Large intestine (tissue), 3 donors: ENCODE results near the gene SSR2. TPM values are rescaled to one million over a fixed set of nuclear protein-coding genes. Genes with fewer than 3 reads are reported as not detected.

ENCODE experiments used
- DNase-seq, 2 donors: peaks; one replicate each; pipeline versions ENCODE4 v3.0.0 to v3.0.0-alpha.2; 2013
- H3K27ac ChIP-seq: one replicate; pipeline ENCODE4 v1.5.1; 2013; ENCODE audit warnings: low read length
- H3K27me3 ChIP-seq: 2 replicates; pipeline ENCODE4 v1.6.1; 2013; ENCODE audit warnings: low read length; ENCODE audit not compliant: control insufficient read depth, insufficient read depth
- H3K36me3 ChIP-seq: 2 replicates; pipeline ENCODE4 v1.6.1; 2013; ENCODE audit warnings: low read length; ENCODE audit not compliant: control insufficient read depth, insufficient read depth
- H3K4me1 ChIP-seq: one replicate; pipeline ENCODE4 v1.6.1; 2013; ENCODE audit warnings: low read length; ENCODE audit not compliant: control insufficient read depth, insufficient read depth
- H3K4me3 ChIP-seq: one replicate; pipeline ENCODE4 v1.5.1; 2013; ENCODE audit warnings: low read length
- H3K9me3 ChIP-seq: one replicate; pipeline ENCODE4 v1.6.1; 2013; ENCODE audit warnings: mild to moderate bottlenecking, low read depth, low read length, moderate library complexity; ENCODE audit not compliant: control insufficient read depth
- WGBS: methylation state at CpG from one replicate; pipeline ENCODE4 v1.1.5; 2013; ENCODE audit warnings: low lambda C conversion rate; ENCODE audit not compliant: insufficient coverage; 5-methylcytosine and 5-hydroxymethylcytosine counted together
- polyA plus RNA-seq: library from polyadenylated mRNA; unstranded; fragments of 120-200 nt; gene quantifications from one replicate; pipeline ENCODE4 v1.2.1, GENCODE V29; 2013

The SSR2 gene
- polyA plus RNA-seq, 1 donor, result 281 TPM

DNA sequence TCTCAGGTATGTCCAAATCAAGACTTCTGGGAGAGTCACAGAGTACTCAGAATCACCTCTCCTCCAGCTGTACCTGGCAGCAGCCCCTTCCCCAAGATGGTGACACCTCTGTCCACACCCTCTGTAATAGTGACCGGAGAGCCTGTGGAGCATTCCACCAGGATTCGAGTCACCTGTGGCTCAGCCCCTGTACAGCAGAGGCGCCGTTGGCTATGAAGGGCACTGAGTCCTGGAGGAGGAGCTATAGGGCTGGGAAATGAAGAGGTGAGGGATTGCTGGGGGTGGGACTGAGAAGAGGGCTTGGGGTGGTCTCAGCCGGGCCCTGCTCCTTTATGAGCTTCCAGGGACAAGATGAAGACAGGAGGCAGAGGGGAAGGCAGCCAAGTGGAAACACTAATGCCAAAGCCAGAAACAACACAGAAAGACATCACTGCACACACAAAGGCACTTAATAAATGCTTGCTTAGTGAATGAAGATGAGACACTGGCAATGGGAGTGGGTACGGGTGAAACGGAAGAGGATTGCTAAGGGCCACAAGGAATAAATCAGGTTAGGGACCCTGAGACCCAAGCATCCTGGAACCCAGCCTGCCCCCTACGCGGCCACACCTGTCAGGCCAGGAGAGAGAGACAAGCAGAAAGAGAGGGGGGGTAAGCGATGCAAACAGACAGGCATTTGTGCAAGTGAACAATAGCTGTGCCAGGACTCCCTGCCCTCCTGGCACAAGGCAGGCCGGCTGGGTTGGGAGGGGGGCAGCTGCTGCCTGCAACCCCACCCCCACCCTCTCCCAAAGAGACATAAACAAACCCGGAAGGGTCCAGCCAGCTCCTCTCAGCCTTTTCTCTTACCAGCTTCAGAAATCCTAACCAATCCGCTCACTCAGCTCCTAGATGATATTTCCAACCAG is 46.3 kb downstream of the SSR2 start:
- no CpG with 5 or more reads among the region's 13 CpGs for WGBS
- Histone ChIP-seq H3K4me3 (no peak overlapping the region), H3K27ac (peak overlapping the region; percentile 23), H3K4me1 (peaks cover 42% of the 10 kb centered on the region), H3K9me3 (no peaks in the 10 kb centered on the region), H3K36me3 (peaks cover 21% of the 10 kb centered on the region), H3K27me3 (no peaks in the 10 kb centered on the region)
- DNase-seq, result no peak

DNA sequence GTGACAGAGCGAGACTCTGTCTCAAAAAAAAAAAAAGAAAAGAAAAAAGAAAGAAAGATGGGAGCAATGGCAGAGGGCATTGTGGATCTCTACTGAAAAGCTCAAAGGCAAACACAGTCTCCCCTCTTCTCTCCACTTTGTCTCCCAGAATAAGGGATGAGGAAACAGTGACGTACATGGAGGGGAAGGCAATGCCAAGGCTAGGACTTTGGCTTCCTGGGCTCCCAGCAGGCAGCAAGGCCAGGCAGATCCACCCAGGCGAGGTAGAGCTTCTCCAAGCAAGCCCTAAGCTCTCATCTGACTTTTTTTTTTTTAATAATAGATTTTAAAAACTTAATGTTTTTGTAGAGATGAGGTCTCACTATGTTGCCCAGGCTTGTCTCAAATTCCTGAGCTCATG is 47.0 kb downstream of the SSR2 start:
- Histone ChIP-seq H3K27me3 (no peaks in the 10 kb centered on the region), H3K27ac (no peak overlapping the region), H3K36me3 (peaks cover 27% of the 10 kb centered on the region), H3K4me1 (peaks cover 40% of the 10 kb centered on the region), H3K4me3 (no peak overlapping the region), H3K9me3 (no peaks in the 10 kb centered on the region)
- no peak for DNase-seq
- WGBS, result no CpG with 5 or more reads among the region's 3 CpGs

DNA sequence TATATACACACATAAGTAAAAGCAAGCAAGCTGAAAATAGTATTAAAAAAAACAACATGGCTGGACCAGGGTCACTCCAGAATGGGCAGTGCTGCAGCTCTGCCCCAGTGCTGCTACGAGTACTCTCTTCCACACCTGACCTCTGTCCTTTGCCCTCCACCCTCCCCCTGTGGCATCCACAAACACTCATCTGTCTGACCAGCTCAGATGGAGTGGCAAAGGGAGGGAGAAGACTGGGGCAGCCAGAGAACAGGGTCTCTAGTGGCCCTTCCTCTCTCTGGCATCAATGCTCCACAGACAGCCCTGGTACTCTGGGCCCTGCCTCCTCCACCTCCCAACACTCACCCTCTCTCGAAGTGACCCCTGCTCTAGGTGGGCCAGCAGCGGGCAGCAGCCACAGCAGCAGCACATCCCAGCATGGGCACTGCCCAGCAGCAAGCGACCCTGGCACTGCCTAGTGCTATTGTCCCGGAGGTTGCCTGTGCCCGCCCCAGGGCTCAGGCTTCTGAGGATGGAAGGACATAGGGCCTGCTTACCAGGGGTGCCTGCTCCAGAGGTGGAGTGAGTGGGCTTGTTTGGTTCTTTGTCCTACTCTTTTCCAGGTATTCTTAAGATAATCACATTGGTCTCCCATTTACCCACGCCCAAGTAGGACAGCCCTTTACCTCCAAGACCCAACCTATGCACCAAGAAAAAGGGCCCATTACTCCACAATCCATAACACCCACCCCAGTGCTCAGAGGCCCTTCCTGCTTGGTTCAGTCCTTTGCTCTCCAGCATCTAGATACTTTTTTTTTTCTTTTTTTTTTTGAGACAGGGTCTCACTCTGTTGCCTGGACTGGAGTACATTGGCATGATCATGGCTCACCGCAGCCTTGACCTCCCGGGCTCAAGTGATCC is 48.6 kb downstream of the SSR2 start:
- Histone ChIP-seq H3K27me3 (no peaks in the 10 kb centered on the region), H3K9me3 (no peaks in the 10 kb centered on the region), H3K4me3 (no peak overlapping the region), H3K36me3 (peaks cover 43% of the 10 kb centered on the region), H3K27ac (no peak overlapping the region), H3K4me1 (peaks cover 45% of the 10 kb centered on the region)
- no peak for DNase-seq
- WGBS, result no CpG with 5 or more reads among the region's 9 CpGs

DNA sequence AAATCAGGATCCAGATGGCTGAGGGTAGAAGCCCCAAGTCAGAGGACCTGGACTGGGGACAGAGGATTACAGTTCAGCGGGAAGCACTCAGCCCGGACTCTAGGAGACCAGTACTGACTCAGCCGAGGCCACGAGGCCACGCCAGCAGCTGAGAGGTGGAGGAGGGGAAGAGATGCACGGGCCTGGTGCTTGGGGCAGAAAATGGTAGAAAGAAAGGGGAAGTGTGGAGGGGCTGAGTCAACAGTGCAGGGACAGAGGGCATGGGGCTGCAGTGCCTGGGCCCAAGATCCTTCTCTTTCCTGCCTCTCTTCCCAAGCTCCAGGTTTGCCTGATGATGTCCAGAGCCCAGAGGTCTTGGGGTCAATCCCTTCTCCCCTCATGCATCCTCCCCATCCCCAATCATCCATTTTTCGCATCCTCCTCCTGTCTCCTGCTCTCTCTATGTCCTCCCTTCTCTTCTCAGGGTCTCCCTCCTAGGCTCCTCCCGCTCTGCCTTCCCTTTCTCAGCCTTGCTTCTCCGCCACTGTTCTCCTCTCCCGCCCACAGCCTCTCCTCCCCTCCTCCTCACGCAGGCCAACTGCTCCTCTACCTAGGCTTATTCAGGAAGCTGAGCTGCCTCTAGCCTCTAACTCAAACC is 50.1 kb downstream of the SSR2 start:
- H3K4me3 ChIP-seq, result no peak overlapping the region
- no peak overlapping the region for H3K27ac ChIP-seq
- peaks cover 36% of the 10 kb centered on the region for H3K4me1 ChIP-seq
- H3K27me3 ChIP-seq, result no peaks in the 10 kb centered on the region
- DNase-seq, result peak in 1 of 2 donors; percentile 12
- WGBS, result 92% methylated on average over 5 of the region's 11 CpGs
- H3K36me3 ChIP-seq, result peaks cover 56% of the 10 kb centered on the region
- no peaks in the 10 kb centered on the region for H3K9me3 ChIP-seq

DNA sequence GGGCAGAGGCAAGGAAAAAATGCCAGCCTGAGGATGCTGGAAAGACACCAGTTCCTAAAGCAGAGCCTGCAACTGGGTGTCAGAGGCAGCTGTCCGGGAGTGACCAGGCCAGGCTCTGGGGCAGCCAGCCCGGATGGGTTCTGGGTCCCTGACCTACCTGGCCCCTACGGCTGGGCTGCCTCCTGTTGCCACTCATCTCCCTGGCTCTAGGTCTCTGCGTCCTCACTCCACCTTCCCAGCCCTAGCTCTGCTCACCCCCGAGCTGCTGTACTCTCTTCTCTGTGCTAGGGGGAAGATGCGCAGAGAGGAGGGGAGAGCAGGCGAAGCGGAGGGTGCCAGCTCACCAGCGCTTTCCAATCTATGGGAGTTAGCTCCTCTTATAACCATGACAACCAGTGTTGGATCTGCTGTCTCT is 51.4 kb downstream of the SSR2 start:
- peaks cover 69% of the 10 kb centered on the region for H3K36me3 ChIP-seq

DNA sequence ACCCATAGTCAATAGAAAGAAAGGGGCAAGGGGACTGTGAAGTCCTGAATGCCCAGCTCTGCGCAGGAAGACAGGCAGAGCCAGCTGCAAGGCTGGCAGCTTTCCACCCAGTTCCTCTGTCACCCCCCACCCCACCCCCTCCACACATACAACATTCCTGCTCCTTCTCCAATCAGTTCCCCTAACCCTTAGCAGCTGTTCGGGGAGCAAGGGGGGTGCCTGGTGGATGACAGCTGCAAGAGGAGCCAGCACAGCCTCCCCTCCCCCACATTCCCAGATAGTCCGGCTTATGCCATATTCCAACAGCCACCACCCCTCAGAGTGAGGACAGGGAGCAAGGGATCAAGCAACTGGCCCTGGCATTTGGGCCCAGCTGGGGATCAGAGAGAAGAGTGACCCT is 52.1 kb downstream of the SSR2 start:
- Histone ChIP-seq H3K27ac (no peak overlapping the region), H3K36me3 (peaks cover 72% of the 10 kb centered on the region), H3K4me3 (no peak overlapping the region), H3K4me1 (peaks cover 24% of the 10 kb centered on the region), H3K9me3 (no peaks in the 10 kb centered on the region), H3K27me3 (no peaks in the 10 kb centered on the region)
- DNase-seq, result peak in 1 of 2 donors; percentile 27
- no CpG with 5 or more reads among the region's 3 CpGs for WGBS

More for the DNA sequence above, 51.4 kb downstream of the SSR2 start:
- no CpG with 5 or more reads among the region's 9 CpGs for WGBS
- Histone ChIP-seq H3K9me3 (no peaks in the 10 kb centered on the region), H3K27ac (no peak overlapping the region), H3K4me3 (no peak overlapping the region), H3K4me1 (peaks cover 24% of the 10 kb centered on the region), H3K27me3 (no peaks in the 10 kb centered on the region)
- DNase-seq, result no peak

DNA sequence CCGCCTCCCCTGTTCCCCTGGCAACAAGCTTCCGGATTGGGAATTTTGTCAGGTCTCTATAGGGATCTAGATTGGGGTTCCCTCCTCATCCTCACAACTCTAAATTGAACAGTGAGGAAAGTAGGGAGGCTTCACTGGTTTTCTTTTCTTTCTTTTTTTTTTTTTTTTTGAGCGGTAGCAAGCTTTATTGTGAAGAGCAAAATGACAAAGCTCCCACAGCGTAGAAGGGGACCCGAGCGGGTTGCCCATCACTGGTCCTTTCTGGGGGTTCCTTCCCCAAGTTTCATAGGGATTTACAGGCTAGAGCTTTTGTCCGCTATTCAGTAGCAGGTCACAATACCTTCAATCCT is 52.7 kb downstream of the SSR2 start:
- no peaks in the 10 kb centered on the region for H3K9me3 ChIP-seq
- no CpG with 5 or more reads among the region's 7 CpGs for WGBS
- no peak overlapping the region for H3K27ac ChIP-seq
- peak in 1 of 2 donors; percentile 2 for DNase-seq
- H3K36me3 ChIP-seq, result peaks cover 75% of the 10 kb centered on the region
- H3K4me1 ChIP-seq, result peaks cover 24% of the 10 kb centered on the region
- H3K4me3 ChIP-seq, result no peak overlapping the region
- H3K27me3 ChIP-seq, result no peaks in the 10 kb centered on the region

DNA sequence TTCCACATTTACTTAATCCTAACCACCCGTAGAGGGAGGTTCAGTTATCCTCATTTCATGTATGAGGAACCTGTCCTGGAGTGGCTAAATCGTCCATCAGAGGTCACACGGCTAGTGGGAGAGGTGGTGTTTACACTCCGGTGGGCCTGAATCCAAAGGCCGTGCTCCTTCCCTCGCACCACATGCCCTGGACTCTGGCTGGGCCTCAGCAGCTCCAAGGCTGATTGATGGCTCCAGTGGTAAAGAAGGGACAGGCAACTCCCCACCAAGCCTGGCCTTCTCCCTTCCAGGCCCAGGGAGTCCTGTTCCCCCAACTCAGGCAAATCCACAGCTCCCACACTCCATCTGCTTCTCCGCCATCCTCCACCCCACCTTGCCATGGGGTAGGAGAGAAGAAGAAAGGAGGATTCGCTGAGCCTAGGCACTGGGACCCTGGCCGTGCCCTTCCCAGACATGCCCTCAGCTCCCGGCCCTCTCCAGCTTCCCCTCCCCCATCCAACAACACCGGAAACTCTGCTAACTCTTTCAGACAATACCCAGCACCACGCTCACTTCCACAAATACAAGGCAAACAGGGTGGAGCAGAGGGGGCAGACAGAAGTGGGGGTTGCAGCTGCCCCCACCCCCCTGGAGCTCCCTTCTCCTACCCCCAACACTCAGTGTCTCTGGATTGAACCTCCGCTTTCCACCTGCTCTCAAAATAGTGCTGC is 53.3 kb downstream of the SSR2 start:
- WGBS, result no CpG with 5 or more reads among the region's 13 CpGs
- Histone ChIP-seq H3K27me3 (no peaks in the 10 kb centered on the region), H3K4me1 (peaks cover 24% of the 10 kb centered on the region), H3K36me3 (peaks cover 78% of the 10 kb centered on the region), H3K27ac (peak overlapping the region; percentile 41), H3K9me3 (no peaks in the 10 kb centered on the region), H3K4me3 (no peak overlapping the region)
- DNase-seq, result no peak

DNA sequence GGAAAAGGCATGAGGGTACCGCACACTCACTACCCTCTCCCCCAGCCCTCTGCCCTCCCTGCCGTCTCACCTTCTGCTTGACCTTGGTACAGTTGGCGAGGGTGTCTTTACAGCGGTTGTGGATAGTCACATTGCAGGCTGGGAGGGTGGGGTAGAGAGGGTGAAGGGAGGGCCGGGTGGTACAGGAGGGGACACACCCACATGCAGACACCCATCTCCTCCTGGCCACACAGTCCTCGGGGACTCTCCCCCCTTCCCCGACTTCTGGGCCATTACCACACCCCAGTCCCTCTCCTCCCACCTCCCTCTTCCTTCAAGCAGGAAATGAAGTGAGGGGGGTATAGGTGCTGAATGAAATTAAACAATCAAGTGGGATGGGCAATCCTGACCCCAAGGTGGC is 54.0 kb downstream of the SSR2 start:
- Histone ChIP-seq H3K27ac (no peak overlapping the region), H3K9me3 (no peaks in the 10 kb centered on the region), H3K36me3 (peaks cover 81% of the 10 kb centered on the region), H3K4me3 (no peak overlapping the region), H3K4me1 (peaks cover 20% of the 10 kb centered on the region), H3K27me3 (no peaks in the 10 kb centered on the region)
- WGBS, result 20% methylated on average over 1 of the region's 7 CpGs
- no peak for DNase-seq
